HFFc6 (cell line): Measurements from ENCODE around the gene ERCC6L2. TPM values are rescaled to one million over a fixed set of nuclear protein-coding genes. Genes with fewer than 3 reads are reported as not detected.

Source experiments
- DNase-seq: peaks from one replicate; pipeline ENCODE4 v3.0.0-alpha.2; 2018
- H3K27ac Mint-ChIP-seq: 2 replicates; pipeline ENCODE4 v1.8.0; 2020; ENCODE audit warnings: mild to moderate bottlenecking, mixed read lengths
- H3K27me3 Mint-ChIP-seq: 2 replicates; pipeline ENCODE4 v1.8.0; 2021; ENCODE audit warnings: mild to moderate bottlenecking, moderate library complexity, mixed read lengths; ENCODE audit not compliant: insufficient read depth
- H3K36me3 Mint-ChIP-seq: 2 replicates; pipeline ENCODE4 v1.8.0; 2021; ENCODE audit warnings: low read depth, mixed read lengths
- H3K4me1 Mint-ChIP-seq: 2 replicates; pipeline ENCODE4 v1.8.0; 2020; ENCODE audit warnings: low read depth, mixed read lengths
- H3K4me3 Mint-ChIP-seq: 2 replicates; pipeline ENCODE4 v1.8.0; 2020; ENCODE audit warnings: mild to moderate bottlenecking, moderate library complexity, mixed read lengths
- H3K9me3 Mint-ChIP-seq: 2 replicates; pipeline ENCODE4 v1.8.0; 2020; ENCODE audit warnings: mild to moderate bottlenecking, mixed read lengths
- total RNA-seq, 6 experiments: library from RNA; stranded (reverse); fragmentation: NEBNext Ultra II Directional; extraction: Animal tissue kit (Norgen Biotek cat#: 25700); gene quantifications; 2 replicates in 1 of 6; 3 replicates in 5 of 6; pipeline ENCODE4 v1.2.3, GENCODE V29; 2021
- TF ChIP-seq, protein P1 (sequence below): fragments of 200-600 bp; sonication (generic); IDR thresholded peaks from 2 replicates; pipeline ENCODE4 v1.5.0; 2021; ENCODE audit warnings: antibody characterized with exemption, mild to moderate bottlenecking

ERCC6L2 gene
- total RNA-seq, 6 experiments from 2014 or later: 26.2 to 31.4 (median 29.7) TPM

DNA sequence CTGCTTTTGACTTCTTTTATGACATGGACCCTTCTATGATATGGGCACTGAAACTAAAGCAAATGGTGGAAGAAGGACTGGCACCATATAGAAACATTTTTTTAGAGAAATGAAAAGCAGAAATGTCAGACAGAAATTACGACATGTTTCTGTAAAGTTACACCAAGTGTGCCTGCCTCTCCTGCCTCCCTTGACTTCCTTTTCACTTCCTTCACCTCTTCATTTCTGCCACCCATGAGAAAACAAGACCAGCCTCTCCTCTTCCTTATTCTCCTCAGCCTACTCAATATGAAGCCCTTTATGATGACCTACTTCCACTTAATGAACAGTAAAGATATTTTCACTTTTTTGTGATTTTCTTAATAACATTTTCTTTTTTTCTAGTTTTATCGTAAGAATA lies 44.5 kb downstream of the ERCC6L2 start:
- Mint-ChIP-seq H3K27me3 (no peaks in the 10 kb centered on the region; the same call in 1 of the 2 replicates), H3K36me3 (peaks cover 13% of the 10 kb centered on the region), H3K4me3 (no peak overlapping the region), H3K4me1 (0 out of 2 replicates have a peak, but pooled peaks cover 7% of the 10 kb centered on the region), H3K27ac (no peak overlapping the region), H3K9me3 (no peaks in the 10 kb centered on the region)
- DNase-seq: no peak
- TF ChIP-seq, protein P1, sequence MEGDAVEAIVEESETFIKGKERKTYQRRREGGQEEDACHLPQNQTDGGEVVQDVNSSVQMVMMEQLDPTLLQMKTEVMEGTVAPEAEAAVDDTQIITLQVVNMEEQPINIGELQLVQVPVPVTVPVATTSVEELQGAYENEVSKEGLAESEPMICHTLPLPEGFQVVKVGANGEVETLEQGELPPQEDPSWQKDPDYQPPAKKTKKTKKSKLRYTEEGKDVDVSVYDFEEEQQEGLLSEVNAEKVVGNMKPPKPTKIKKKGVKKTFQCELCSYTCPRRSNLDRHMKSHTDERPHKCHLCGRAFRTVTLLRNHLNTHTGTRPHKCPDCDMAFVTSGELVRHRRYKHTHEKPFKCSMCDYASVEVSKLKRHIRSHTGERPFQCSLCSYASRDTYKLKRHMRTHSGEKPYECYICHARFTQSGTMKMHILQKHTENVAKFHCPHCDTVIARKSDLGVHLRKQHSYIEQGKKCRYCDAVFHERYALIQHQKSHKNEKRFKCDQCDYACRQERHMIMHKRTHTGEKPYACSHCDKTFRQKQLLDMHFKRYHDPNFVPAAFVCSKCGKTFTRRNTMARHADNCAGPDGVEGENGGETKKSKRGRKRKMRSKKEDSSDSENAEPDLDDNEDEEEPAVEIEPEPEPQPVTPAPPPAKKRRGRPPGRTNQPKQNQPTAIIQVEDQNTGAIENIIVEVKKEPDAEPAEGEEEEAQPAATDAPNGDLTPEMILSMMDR: no peak

DNA sequence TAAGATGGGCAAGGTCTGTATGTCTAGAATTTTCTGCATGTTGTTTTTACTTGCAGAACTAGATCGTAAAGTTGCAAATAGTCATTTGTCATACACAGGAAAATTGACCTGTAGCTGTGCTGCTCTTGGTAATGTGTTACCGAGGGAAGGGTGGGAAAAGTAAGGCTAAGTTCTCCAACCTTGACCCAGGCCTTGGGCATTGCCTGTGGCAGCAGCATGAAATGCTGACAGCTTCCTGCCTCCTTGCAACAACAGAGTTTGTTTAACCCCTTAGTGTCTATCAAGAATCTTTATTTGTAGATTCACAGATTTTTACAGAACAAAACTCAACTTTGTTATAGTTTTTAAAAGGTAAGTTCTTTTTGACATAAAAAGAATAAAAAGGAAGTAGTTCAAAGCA lies 48.3 kb downstream of the ERCC6L2 start:
- H3K4me1 Mint-ChIP-seq: 0 out of 2 replicates have a peak, but pooled peaks cover 7% of the 10 kb centered on the region
- no peaks in the 10 kb centered on the region for H3K9me3 Mint-ChIP-seq
- DNase-seq: no peak
- H3K27me3 Mint-ChIP-seq: no peaks in the 10 kb centered on the region
- TF ChIP-seq, protein P1: no peak
- H3K36me3 Mint-ChIP-seq: peaks cover 8% of the 10 kb centered on the region; the same call in 1 of the 2 replicates
- no peak overlapping the region for H3K4me3 Mint-ChIP-seq
- H3K27ac Mint-ChIP-seq: no peak overlapping the region

DNA sequence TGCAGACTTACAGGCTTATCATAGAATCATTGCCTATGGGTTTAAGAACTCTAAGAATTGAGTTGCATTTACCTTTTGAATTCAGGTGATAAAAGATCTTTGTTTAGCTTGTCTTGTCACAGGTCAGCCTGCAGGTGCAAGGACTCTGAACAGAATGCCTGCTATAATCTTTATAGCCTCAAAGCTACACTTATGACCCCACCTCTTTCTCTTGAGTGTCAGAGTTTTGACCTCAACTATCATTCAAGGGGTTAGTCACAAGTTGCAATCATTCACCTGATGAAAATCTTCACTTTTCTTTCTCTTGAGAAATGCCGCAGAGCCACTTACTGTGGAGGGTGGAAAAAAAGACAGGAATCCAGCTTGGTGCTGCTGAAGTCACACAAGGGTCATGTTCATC lies 49.5 kb downstream of the ERCC6L2 start:
- Mint-ChIP-seq H3K4me1 (0 out of 2 replicates have a peak, but pooled peaks cover 7% of the 10 kb centered on the region), H3K4me3 (no peak overlapping the region), H3K36me3 (peaks cover 13% of the 10 kb centered on the region), H3K27ac (no peak overlapping the region), H3K9me3 (no peaks in the 10 kb centered on the region), H3K27me3 (no peaks in the 10 kb centered on the region)
- DNase-seq: no peak
- TF ChIP-seq, protein P1: no peak

DNA sequence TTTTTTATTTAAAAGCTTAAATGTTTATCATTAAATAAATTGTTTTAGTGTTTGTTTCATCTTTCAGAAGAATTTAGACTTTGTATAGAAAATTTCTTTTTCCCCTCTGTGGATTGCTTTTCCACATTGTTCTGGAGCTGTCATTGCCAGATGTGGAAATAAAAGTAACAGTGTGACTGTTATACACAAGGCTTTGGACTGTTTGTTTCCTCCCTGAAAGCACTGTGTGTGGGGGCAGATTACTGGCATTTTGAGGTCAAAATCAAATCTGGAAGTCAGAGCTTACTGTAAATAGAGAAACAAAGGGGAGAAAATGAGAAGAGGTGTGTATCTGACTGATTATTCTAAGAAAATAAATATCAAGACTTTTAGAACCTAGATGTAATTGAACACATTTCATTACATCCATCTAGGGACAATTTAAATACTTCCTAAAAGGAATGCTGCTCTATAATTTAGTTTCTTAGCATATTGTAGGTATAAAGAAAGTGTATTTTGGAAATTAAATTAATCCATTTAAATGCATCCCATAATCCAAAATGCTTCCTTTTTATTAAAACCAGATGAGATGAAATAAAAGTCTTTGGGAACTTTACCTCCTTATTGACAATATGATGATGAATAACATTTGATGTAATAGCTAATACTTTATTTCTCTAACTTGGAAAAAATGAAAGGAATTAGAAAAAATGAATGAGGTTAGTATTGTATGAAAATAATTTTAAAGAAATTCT lies 51.9 kb downstream of the ERCC6L2 start:
- Mint-ChIP-seq H3K4me3 (no peak overlapping the region), H3K27ac (no peak overlapping the region)
- TF ChIP-seq, protein P1: no peak

DNA sequence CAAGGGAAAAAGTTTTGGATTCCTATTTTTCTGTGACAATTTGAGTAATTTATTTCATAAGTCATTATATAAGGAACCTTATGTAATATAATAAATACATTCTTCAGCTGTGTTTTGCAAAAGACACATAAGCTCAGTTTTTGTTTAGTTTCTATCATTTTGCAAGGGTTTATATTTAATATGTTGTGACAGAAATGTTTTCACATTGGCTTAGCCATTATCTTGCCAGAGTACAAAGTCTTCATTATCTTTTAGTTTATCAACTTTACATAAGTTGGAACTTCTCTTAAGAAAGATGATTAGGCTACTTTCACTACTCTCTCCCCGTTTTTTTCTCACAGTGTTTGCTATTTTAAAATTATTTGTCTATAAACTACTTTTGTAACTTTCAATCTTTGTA lies 54.8 kb downstream of the ERCC6L2 start:
- no peak overlapping the region for H3K4me3 Mint-ChIP-seq
- no peak for DNase-seq
- H3K27me3 Mint-ChIP-seq: no peaks in the 10 kb centered on the region
- H3K36me3 Mint-ChIP-seq: peaks cover 38% of the 10 kb centered on the region
- H3K9me3 Mint-ChIP-seq: no peaks in the 10 kb centered on the region
- no peaks in the 10 kb centered on the region for H3K4me1 Mint-ChIP-seq
- no peak overlapping the region for H3K27ac Mint-ChIP-seq
- TF ChIP-seq, protein P1: no peak

More for the DNA sequence above, 51.9 kb downstream of the ERCC6L2 start:
- 0 out of 2 replicates have a peak, but pooled peaks cover 7% of the 10 kb centered on the region for H3K4me1 Mint-ChIP-seq
- no peaks in the 10 kb centered on the region for H3K27me3 Mint-ChIP-seq
- H3K9me3 Mint-ChIP-seq: no peaks in the 10 kb centered on the region
- H3K36me3 Mint-ChIP-seq: peaks cover 35% of the 10 kb centered on the region
- no peak for DNase-seq
